ENCODE data around the gene NTN1. TPM values are rescaled to one million over a fixed set of nuclear protein-coding genes. Genes with fewer than 3 reads are reported as not detected.

NTN1 gene
- total RNA-seq, 1 donor = under 0.01 TPM

DNA sequence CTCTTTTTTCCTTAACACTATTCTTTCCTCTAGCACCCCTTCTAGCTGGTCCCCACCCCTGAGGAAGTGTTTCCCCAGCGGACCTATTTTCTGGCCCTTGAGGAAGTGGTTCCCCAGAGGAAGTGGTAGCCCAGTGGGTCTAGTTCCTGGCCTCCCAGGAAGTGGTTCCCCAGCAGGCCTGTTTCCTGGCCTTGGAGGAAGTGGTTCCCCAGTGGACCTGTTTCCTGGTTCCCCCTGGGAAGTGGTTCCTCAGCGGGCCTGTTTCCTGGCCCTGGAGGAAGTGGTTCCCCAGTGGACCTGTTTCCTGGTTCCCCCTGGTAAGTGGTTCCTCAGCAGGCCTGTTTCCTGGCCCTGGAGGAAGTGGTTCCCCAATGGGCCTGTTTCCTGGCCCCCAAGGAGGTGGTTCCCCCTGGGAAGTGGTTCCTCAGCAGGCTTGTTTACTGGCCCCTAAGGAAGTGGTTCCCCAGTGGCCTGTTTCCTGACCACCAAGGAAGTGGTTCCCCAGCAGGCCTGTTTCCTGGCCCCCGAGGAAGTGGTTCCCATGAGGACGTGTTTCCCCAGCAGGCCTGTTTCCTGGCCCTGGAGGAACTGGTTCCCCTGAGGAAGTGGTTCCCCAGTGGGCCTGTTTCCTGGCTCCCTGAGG lies 58.3 kb downstream of the NTN1 start:
- no peak for DNase-seq (ENCODE audit: low read depth)
- H3K4me3 ChIP-seq (ENCODE audit: low read depth, low read length) = no peak overlapping the region
- TF ChIP-seq CTCF (IDR thresholded peaks at IDR 0.05; ENCODE audit: insufficient read depth, low read depth, low read length) = no peak

DNA sequence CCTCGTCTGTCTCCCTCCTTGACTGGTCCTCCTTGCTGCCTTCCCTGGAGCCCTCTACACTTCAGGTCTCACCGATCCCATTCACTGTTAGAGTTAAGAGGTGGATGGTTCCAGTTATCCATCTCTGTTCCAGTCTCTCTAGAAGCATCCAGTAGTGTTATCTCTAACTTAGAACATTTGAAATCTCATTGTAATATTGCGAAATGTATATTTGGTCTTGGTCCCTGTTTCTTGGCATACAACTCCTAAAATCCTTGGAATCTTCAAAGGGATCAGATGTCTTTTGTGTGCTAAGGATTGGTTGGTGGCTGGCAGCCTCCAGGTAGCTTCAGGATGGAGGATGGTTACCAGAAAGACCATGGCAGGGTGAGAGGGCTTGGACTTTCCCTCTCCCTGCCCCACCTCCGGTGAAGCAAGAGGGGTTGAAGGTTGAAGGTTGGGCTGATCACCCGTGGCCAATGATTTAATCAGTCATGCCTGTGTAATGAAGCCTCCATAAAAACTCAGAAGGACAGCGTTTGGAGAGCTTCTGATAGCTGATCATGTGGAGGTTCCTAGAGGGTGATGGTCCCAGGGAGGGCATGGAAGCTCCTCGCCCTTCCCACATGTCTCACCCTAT lies 59.1 kb downstream of the NTN1 start:
- TF ChIP-seq CTCF (IDR thresholded peaks at IDR 0.05; ENCODE audit: insufficient read depth, low read depth, low read length) = no peak
- no peak for DNase-seq (ENCODE audit: low read depth)
- H3K4me3 ChIP-seq (ENCODE audit: low read depth, low read length) = no peak overlapping the region

- TF ChIP-seq CTCF (IDR thresholded peaks at IDR 0.05; ENCODE audit: insufficient read depth, low read depth, low read length) = no peak
- DNase-seq (ENCODE audit: low read depth) = no peak
- H3K4me3 ChIP-seq (ENCODE audit: low read depth, low read length) = no peak overlapping the region
These were observed 59.7 kb downstream of the NTN1 start for GRCh38 chr17:9080983-9081382.

DNA sequence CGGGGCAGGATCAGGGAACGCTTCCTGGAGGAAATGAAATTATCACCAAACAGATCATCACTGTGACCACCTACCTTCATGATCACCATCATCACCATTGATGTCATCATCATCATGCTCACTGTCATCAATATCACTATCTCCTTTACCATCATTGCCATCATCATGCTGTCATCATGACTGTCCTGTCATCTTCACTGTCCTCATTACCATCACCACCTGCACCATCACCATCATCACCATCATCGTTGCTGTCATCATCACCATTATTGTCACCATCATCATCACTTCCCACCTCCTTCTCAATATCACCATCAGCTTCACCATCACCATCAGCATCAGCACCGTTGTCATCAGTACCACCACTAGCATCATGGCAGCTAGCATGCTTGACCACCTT lies 65.3 kb downstream of the NTN1 start:
- TF ChIP-seq CTCF (IDR thresholded peaks at IDR 0.05; ENCODE audit: insufficient read depth, low read depth, low read length) = no peak
- no peak for DNase-seq (ENCODE audit: low read depth)
- H3K4me3 ChIP-seq (ENCODE audit: low read depth, low read length) = no peak overlapping the region

GRCh38 chr17:9087921-9088320 lies 66.6 kb downstream of the NTN1 start:
- no peak for TF ChIP-seq CTCF (IDR thresholded peaks at IDR 0.05; ENCODE audit: insufficient read depth, low read depth, low read length)

GRCh38 chr17:9090641-9091096 lies 69.4 kb downstream of the NTN1 start:
- no peak for TF ChIP-seq CTCF (IDR thresholded peaks at IDR 0.05; ENCODE audit: insufficient read depth, low read depth, low read length)
- no peak for DNase-seq (ENCODE audit: low read depth)
- no peak overlapping the region for H3K4me3 ChIP-seq (ENCODE audit: low read depth, low read length)

More at GRCh38 chr17:9087921-9088320, 66.6 kb downstream of the NTN1 start:
- H3K4me3 ChIP-seq (ENCODE audit: low read depth, low read length) = no peak overlapping the region
- no peak for DNase-seq (ENCODE audit: low read depth)
